ENCODE data around the gene NOP53.
"Not testable (repeated sequence)": the region's sequence is repeated elsewhere in the genome, so short reads cannot be mapped to it uniquely, and the experiment has no call there.

- TF ChIP-seq, protein P1, sequence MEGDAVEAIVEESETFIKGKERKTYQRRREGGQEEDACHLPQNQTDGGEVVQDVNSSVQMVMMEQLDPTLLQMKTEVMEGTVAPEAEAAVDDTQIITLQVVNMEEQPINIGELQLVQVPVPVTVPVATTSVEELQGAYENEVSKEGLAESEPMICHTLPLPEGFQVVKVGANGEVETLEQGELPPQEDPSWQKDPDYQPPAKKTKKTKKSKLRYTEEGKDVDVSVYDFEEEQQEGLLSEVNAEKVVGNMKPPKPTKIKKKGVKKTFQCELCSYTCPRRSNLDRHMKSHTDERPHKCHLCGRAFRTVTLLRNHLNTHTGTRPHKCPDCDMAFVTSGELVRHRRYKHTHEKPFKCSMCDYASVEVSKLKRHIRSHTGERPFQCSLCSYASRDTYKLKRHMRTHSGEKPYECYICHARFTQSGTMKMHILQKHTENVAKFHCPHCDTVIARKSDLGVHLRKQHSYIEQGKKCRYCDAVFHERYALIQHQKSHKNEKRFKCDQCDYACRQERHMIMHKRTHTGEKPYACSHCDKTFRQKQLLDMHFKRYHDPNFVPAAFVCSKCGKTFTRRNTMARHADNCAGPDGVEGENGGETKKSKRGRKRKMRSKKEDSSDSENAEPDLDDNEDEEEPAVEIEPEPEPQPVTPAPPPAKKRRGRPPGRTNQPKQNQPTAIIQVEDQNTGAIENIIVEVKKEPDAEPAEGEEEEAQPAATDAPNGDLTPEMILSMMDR (IDR thresholded peaks at IDR 0.05) = not testable (repeated sequence)
- not testable (repeated sequence) for TF ChIP-seq EP300 (IDR thresholded peaks at IDR 0.05)
Observed at GRCh38 chr19:47718415-47719046, 26.8 kb upstream of the NOP53 start.

Measured in sigmoid colon (tissue), 4 donors.